BE2C (cell line): Measurements from ENCODE around the gene KASH5.

Experiments used
- DNase-seq: peaks from one replicate; pipeline ENCODE4 v3.0.0-alpha.2; 2020
- H3K27me3 ChIP-seq: fragments of 250-450 bp; sonication (Bioruptor Pico); 2 replicates; pipeline ENCODE4 v1.5.1; 2020; ENCODE audit warnings: mild to moderate bottlenecking
- H3K36me3 ChIP-seq: fragments of 250-450 bp; sonication (Bioruptor Pico); 2 replicates; pipeline ENCODE4 v1.5.1; 2020; ENCODE audit warnings: mild to moderate bottlenecking
- H3K4me1 ChIP-seq: fragments of 250-450 bp; sonication (Bioruptor Pico); 2 replicates; pipeline ENCODE4 v1.5.1; 2020
- H3K4me3 ChIP-seq: 2 replicates; pipeline ENCODE4 v1.5.1; 2011; ENCODE audit warnings: low read depth, low read length
- H3K9me3 ChIP-seq: fragments of 250-450 bp; sonication (Bioruptor Pico); 2 replicates; pipeline ENCODE4 v1.5.1; 2020
- CTCF ChIP-seq: IDR thresholded peaks from 2 replicates; pipeline ENCODE4 v1.5.1; 2012; ENCODE audit warnings: mild to moderate bottlenecking, low read depth, low read length

The KASH5 gene

GRCh38 chr19:49390929-49391359 lies 2.9 kb downstream of the KASH5 start:
- no peaks in the 10 kb centered on the region for H3K9me3 ChIP-seq
- H3K4me1 ChIP-seq = no peaks in the 10 kb centered on the region
- H3K4me3 ChIP-seq = no peak overlapping the region
- no peak for DNase-seq
- peaks cover 19% of the 10 kb centered on the region for H3K27me3 ChIP-seq
- no peaks in the 10 kb centered on the region for H3K36me3 ChIP-seq
- no peak for TF ChIP-seq CTCF

GRCh38 chr19:49391581-49392399 lies 3.7 kb downstream of the KASH5 start:
- Histone ChIP-seq H3K9me3 (no peaks in the 10 kb centered on the region), H3K27me3 (peaks cover 19% of the 10 kb centered on the region), H3K36me3 (no peaks in the 10 kb centered on the region), H3K4me1 (no peaks in the 10 kb centered on the region), H3K4me3 (no peak overlapping the region)
- TF ChIP-seq CTCF = peak; percentile 96
- DNase-seq = peak; percentile 86

- peaks cover 19% of the 10 kb centered on the region for H3K27me3 ChIP-seq
Observed at GRCh38 chr19:49393881-49394280, 5.8 kb downstream of the KASH5 start.

GRCh38 chr19:49395581-49396407 lies 7.7 kb downstream of the KASH5 start:
- Histone ChIP-seq H3K4me3 (no peak overlapping the region), H3K27me3 (peaks cover 10% of the 10 kb centered on the region), H3K36me3 (no peaks in the 10 kb centered on the region), H3K4me1 (no peaks in the 10 kb centered on the region), H3K9me3 (no peaks in the 10 kb centered on the region)
- TF ChIP-seq CTCF = no peak
- DNase-seq = no peak

More at GRCh38 chr19:49393881-49394280, 5.8 kb downstream of the KASH5 start:
- no peak overlapping the region for H3K4me3 ChIP-seq
- no peak for TF ChIP-seq CTCF
- no peaks in the 10 kb centered on the region for H3K4me1 ChIP-seq
- DNase-seq = no peak
- H3K36me3 ChIP-seq = no peaks in the 10 kb centered on the region
- no peaks in the 10 kb centered on the region for H3K9me3 ChIP-seq

GRCh38 chr19:49396738-49397505 lies 8.9 kb downstream of the KASH5 start:
- no peaks in the 10 kb centered on the region for H3K36me3 ChIP-seq
- H3K9me3 ChIP-seq = no peaks in the 10 kb centered on the region
- no peaks in the 10 kb centered on the region for H3K4me1 ChIP-seq
- H3K27me3 ChIP-seq = peaks cover 3% of the 10 kb centered on the region
- DNase-seq = no peak
- no peak for TF ChIP-seq CTCF
- no peak overlapping the region for H3K4me3 ChIP-seq
